Stimulated activated CD8-positive, alpha-beta memory T cell treated with anti-CD3 and anti-CD28 coated beads, Interleukin-12 subunit alpha, Interleukin-12 subunit beta, amount 100 ng/mL, for 1 hour (primary cell): ENCODE results near the gene KLK6.
"Not testable (repeated sequence)": the region's sequence is repeated elsewhere in the genome, so short reads cannot be mapped to it uniquely, and the experiment has no call there.

Source experiments
- DNase-seq: peaks from one replicate; pipeline ENCODE4 v3.0.0-alpha.2; 2020; ENCODE audit warnings: low read depth

Gene KLK6

DNA sequence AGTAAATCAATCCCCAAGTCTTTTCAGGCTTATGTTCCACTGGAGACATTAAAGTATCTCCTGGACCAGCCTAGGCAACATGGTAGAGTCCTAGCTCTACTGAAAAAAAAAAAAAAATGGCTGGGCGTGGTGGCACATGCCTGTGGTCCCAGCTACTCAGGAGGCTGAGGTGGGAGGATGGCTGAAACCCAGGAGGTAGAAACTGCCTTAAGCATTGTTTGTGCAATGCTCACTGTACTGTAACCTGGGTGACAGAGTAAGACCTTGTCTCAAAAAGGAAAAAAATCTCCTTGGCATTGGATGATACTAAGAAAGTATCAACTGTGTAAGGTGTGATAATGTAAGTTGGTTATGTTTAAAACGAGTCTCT is 23.3 kb upstream of the KLK6 start:
- DNase-seq: no peak

- not testable (repeated sequence) for DNase-seq
These were observed 15.0 kb upstream of the KLK6 start for GRCh38 chr19:50984416-50984815.

GRCh38 chr19:50983625-50984292 is 14.4 kb upstream of the KLK6 start, which contains the start of gene KLK7:
TSS of gene KLK7 (minus strand) at chr19:50983917. CDS start at chr19:50982399, 1,518 bp downstream.
- DNase-seq: no peak

DNA sequence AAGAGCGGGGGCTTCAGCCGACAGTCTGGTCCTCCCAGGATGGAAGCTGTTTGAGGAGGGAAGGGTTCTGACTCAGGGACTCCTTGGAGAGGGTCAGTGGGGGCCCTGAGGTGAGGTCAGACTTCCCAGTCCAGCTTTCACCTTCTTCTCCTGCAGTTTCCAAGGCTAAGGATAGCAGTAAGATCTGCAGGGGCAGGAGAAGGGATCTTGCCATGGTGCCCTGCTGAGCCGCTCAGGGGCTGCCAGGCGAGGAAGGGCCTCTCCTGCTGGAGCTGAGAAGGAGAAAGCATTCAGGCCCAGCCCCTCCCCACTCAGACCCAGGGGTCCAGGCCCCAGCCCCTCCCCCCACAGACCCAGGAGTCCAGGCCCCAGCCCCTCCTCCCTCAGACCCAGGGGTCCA is 12.8 kb upstream of the KLK6 start:
- DNase-seq: no peak

DNA sequence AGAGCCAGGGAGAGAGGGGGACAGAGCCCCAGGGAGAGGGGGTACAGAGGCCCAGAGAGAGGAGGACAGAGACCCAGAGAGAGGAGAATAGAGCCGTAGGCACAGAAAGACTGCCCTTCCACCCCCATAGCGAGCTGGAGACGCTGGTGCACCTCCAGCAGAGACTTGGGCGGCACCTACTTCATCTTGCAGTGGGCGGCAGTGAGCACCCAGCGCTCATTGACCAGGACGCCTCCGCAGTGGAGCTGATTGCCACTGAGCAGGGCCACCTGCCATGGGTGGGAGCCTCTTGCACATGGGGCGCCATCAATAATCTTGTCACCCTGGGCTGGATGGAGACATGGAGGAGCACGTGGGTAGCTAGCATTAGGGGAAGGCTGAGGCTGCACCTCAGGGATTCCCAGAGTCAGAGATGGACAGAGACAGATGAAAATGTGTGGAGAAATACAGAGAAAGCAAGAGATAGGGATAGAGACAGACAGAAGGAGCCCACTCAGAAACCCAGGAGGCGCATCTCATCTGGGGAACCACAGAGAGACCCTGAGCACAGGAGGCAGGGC is 12.3 kb upstream of the KLK6 start:
- no peak for DNase-seq

- DNase-seq: no peak
These were observed 10.8 kb upstream of the KLK6 start for GRCh38 chr19:50980208-50980607.

DNA sequence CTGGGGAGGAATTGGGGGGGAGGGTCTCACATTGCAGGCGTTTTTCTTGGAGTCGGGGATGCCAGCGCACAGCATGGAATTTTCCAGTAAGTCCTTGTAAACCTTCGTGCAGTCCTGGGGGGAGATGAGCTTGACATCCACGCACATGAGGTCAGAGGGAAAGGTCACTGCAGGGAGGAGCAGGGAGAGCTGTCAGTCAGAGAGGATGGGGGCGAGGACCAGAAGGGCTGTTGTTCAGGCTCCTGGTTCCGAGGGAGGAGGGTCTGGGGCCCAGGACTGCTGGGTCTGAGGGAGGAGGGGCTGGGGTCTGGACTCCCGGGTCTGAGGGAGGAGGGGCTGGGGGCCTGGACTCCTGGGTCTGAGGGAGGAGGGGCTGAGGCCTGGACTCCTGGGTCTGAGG is 10.4 kb upstream of the KLK6 start:
- no peak for DNase-seq

- DNase-seq: no peak
These were observed 9.5 kb upstream of the KLK6 start for GRCh38 chr19:50978772-50979390.

- no peak for DNase-seq
These were observed 8.2 kb upstream of the KLK6 start for GRCh38 chr19:50977626-50978025.

DNA sequence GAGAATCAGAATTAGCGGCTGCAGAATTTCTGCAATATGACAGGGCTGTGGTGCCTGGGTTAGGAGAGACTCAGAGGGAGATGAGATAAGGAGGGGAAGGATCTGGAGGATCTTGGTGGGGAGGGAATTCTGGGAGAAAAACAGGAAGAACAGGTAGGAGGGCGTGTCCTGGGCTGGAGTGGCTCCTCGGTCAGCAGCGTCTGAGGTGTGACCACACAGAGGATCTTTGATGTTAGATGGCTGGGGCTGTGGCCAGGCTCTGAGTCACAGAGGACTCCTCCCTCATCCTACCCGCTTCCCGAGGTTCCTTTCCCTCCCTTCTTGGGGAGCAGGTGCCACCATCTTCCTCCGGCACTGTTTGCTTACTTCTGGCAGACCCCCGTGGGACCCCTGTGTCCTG is 6.4 kb upstream of the KLK6 start:
- no peak for DNase-seq

- no peak for DNase-seq
These were observed 5.5 kb upstream of the KLK6 start for GRCh38 chr19:50974702-50975556.

DNA sequence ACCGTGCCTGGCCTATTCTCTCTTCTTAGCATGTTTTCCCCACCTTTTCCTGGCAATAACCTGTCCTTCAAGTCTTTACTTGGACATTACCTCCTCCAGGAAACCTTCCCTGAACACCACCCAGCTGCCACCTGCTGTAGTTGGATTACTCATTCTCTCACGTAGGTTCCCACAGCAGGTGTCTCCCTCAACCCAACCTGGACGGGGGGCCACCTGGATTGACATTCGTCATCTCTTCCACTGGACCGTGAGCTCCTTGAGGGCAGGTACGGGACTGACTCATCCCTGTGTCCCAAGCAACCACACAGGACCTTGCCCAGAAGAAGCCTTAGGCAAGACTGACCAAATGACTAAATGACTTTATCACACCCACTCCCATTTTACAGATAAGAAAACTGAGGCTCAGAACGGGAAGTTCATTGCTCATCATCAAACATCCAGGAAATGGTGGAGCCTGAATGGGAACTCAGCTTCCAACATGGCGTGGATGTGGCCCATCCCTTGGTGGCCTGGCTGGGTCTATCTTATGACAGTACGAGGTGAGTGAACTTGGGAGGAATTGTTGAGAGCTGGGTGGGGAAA is 3.5 kb upstream of the KLK6 start:
- no peak for DNase-seq

GRCh38 chr19:50969810-50970209 is 419 bp upstream of the KLK6 start:
- DNase-seq: not testable (repeated sequence)

- DNase-seq: no peak
These were observed 527 bp downstream of the KLK6 start for GRCh38 chr19:50968716-50969412.

DNA sequence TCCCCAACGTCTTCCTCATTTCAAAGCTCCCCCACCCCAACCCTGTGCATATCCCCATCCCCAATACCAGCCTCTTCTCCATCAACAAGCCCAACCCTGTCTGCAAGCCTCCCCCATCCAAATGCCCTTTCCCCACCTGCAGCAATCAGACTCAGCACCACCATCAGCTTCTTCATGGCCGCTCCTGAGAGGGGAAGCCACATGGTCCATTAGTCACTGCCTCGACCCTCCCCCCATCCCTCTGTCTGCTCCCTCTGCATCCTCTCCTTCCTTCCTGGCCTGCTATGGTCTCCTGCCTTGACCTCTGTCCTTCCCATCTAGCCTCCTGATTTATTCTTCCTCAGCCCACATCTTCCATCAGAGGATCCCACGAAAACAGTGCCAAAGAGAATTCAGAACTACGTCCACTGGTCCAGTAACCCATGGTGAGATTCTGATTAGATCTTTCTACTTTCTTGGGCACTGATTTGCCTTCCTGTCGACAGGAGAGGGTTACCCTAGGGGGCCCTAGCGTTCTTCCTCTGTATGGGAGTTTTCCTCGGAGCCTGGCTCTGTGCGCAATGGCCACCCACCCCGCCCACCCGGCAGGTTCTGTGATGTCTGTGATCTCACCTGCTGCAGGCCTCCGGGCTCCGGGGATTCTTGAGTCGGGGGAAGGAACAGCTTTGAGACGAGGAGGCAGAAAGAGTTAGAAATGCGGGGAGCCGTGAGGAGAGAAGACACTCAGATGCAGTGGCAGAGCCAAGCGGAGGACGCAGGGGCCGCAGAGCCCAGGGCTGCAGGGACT is 1.3 kb downstream of the KLK6 start:
- DNase-seq: no peak

GRCh38 chr19:50964266-50964665 is 5.1 kb downstream of the KLK6 start:
- DNase-seq: no peak

DNA sequence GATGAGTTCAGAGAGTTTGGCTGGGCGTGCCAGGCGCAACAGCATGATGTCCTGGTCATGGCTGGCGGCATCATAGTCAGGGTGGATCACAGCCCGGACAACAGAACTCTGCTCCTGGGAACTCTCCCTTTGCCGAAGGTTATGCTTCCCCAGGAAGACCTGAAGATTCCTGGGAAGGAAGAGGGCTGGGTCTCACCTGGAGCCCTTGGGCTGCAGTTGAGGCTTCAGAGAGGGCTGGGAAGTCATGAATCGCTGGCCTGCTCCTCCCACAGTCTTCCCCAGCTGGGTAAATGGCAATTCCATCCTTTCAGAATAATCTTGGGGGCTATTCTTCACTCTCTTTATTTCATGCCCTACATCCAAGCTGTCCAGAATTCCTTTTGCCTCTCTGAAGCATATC is 6.0 kb downstream of the KLK6 start:
- no peak for DNase-seq

DNA sequence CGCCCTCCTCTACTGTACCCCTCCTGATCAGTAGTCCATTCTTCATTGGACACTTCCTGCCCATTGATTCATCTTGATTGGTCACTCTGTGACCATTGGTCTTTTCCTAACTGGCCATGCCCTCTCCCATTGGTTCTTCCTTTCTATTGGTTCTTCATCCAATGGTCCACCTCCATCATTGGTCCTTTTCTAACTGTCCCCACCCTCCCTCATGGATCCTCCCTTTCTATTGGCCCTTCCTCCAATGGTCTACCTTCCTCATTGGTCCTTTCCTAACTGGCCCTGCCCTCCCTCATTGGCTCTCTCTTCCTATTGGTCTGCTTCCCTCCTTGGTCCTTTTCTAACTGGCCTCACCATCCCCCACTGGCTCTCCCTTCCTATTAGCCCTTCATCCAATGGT is 7.1 kb downstream of the KLK6 start:
- no peak for DNase-seq

DNA sequence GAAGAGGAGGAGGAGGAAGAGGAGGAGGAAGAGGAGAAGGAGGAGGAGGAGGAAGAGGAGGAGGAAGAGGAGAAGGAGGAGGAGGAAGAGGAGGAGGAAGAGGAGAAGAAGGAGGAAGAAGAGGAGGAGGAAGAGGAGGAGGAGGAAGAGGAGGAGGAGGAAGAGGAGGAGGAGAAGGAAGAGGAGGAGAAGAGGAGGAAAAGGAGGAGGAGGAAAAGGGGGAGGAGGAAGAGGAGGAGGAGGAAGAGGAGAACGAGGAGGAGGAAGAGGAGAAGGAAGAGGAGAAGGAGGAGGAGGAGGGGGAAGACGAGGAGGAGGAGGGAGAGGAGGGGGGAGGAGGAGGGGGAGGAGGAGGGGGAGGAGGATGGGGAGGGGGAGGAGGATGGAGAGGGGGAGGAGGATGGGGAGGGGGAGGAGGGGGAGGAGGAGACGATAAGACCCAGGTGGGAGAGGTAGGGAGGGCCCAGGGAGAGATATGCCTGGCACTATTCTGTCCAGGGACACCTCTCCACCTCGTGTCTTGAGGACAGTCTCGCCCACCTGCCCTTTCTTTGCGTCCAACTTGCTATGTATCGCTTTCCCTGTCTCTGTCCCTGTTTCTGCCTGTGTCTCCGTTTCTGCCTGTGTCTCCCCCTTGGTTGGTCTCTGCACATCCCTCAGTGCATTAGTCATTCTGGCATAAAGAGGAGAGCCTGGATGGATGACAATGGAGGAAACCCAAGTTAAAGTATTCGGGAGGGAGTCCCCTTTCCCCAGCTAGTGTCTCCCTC is 9.5 kb downstream of the KLK6 start:
- DNase-seq: no peak

DNA sequence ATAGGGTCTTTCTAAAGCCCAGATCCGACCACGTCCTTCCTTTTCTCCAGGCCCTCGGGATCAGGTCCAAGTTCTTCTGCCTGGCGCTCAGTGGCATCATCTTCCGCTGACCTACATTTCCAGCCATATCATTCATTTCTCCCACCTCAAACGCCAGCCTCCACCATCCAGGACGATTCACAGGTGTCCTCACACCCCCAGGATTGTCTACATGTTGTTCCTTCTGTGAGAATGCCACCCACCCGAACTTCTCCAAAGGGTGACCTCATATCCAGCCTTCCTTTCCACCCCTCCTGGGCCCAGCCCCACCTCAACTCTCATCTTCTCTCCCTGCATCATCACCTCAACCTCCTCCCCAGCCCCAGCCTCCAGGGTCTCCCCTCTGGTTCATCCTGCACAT is 11.8 kb downstream of the KLK6 start:
- no peak for DNase-seq
